PFSK-1 (cell line): ENCODE measurements around the gene NDC80.

Source experiments
- FOXP2 ChIP-seq: optimal IDR thresholded peaks from 2 replicates; pipeline ENCODE3; 2011; ENCODE audit warnings: borderline replicate concordance, control low read depth, inconsistent platforms; ENCODE audit not compliant: insufficient read depth; ENCODE audit errors: extremely low read length, extremely low read depth
- POLR2AphosphoS5 ChIP-seq: IDR thresholded peaks from 2 replicates; pipeline ENCODE4 v1.6.1; 2012; ENCODE audit warnings: low read depth, mild to moderate bottlenecking, control low read depth, low read length, moderate library complexity
- SIN3A ChIP-seq: IDR thresholded peaks from 2 replicates; pipeline ENCODE4 v1.6.1; 2012; ENCODE audit warnings: mild to moderate bottlenecking, low read length, moderate library complexity, borderline replicate concordance; ENCODE audit not compliant: insufficient read depth
- TAF1 ChIP-seq: IDR thresholded peaks from 2 replicates; pipeline ENCODE4 v1.6.1; 2012; ENCODE audit warnings: low read length, control low read depth, borderline replicate concordance; ENCODE audit not compliant: insufficient read depth
- TF ChIP-seq, protein P1 (sequence below), 2 experiments: IDR thresholded peaks; 2 replicates each; pipeline versions ENCODE4 v1.6.1 to v1.8.0; 2011 to 2012; ENCODE audit warnings: low read depth in 2 of 2, low read length in 2 of 2, control low read depth in 1 of 2, inconsistent platforms in 1 of 2, mild to moderate bottlenecking in 1 of 2, moderate library complexity in 1 of 2; ENCODE audit not compliant: insufficient read depth in 1 of 2

NDC80 gene

DNA sequence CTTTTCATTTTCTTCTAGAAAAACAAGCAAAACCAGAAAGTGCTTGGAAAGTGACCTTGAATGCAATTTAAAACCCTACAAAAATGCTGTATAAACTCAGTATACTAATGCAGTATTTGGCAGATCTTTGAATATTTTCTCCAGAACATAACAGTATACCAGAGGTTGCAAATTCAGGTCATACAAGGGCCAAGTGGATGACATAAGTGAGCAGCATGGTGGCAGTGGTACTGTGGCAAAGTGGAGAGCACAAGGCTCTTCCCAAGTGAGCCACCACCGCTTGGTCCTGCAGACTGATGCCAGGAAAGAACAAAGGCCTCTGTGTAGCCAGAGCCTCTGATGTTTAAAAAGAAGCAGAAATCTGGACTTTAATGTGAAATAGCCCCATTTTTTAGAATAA lies 33.1 kb upstream of the NDC80 start:
- TF ChIP-seq TAF1 (no peak), SIN3A (no peak), FOXP2 (no peak), POLR2AphosphoS5 (no peak)
- TF ChIP-seq, protein P1, sequence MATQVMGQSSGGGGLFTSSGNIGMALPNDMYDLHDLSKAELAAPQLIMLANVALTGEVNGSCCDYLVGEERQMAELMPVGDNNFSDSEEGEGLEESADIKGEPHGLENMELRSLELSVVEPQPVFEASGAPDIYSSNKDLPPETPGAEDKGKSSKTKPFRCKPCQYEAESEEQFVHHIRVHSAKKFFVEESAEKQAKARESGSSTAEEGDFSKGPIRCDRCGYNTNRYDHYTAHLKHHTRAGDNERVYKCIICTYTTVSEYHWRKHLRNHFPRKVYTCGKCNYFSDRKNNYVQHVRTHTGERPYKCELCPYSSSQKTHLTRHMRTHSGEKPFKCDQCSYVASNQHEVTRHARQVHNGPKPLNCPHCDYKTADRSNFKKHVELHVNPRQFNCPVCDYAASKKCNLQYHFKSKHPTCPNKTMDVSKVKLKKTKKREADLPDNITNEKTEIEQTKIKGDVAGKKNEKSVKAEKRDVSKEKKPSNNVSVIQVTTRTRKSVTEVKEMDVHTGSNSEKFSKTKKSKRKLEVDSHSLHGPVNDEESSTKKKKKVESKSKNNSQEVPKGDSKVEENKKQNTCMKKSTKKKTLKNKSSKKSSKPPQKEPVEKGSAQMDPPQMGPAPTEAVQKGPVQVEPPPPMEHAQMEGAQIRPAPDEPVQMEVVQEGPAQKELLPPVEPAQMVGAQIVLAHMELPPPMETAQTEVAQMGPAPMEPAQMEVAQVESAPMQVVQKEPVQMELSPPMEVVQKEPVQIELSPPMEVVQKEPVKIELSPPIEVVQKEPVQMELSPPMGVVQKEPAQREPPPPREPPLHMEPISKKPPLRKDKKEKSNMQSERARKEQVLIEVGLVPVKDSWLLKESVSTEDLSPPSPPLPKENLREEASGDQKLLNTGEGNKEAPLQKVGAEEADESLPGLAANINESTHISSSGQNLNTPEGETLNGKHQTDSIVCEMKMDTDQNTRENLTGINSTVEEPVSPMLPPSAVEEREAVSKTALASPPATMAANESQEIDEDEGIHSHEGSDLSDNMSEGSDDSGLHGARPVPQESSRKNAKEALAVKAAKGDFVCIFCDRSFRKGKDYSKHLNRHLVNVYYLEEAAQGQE (IDR thresholded peaks at IDR 0.05; ENCODE audit: insufficient read depth in 1 of 2, low read depth in 2 of 2, low read length in 2 of 2) = no peak

DNA sequence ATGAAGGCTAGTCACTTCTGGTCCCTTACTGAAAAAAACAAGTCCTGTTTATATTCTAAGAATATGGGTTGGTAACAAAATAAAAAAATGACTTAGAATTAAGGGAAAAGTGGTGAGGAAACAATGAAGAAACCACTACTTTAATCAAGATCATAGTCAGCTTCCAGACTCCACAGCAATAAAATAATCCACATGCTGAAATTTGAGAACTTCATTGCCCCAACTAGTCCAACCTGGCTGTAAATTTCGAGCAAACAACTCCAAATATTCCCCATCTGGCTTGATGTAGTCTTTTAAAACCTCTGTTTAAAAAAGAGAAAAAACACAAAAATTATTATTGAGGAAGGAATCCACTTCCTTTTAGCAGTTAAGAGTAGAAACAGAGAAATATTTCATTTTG lies 32.5 kb upstream of the NDC80 start:
- TF ChIP-seq FOXP2 = no peak
- TF ChIP-seq, protein P1 (IDR thresholded peaks at IDR 0.05; ENCODE audit: insufficient read depth in 1 of 2, low read depth in 2 of 2, low read length in 2 of 2) = no peak
- no peak for TF ChIP-seq SIN3A
- no peak for TF ChIP-seq TAF1
- TF ChIP-seq POLR2AphosphoS5 = no peak

DNA sequence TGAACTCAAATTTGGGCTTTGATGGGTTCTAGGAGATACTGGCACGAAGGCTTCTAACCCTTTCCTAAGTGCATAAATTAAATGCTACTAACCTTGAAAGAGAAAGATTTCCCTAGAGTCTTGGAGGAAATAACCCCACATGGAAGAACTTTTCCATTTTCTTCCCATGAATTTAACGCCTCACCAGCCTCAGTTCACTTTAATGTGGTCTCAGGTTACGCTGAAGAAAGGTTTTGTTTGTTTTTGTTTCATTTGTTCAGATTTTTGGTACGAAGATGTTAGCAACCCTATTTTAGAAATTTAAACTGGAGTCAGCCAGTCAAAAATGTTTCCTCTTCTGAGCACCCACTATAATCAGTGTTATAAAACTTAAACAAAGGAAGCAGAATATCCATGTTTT lies 30.8 kb upstream of the NDC80 start:
- TF ChIP-seq POLR2AphosphoS5 = no peak
- TF ChIP-seq FOXP2 = no peak
- no peak for TF ChIP-seq SIN3A
- TF ChIP-seq TAF1 = no peak
- TF ChIP-seq, protein P1 (IDR thresholded peaks at IDR 0.05; ENCODE audit: insufficient read depth in 1 of 2, low read depth in 2 of 2, low read length in 2 of 2) = no peak

DNA sequence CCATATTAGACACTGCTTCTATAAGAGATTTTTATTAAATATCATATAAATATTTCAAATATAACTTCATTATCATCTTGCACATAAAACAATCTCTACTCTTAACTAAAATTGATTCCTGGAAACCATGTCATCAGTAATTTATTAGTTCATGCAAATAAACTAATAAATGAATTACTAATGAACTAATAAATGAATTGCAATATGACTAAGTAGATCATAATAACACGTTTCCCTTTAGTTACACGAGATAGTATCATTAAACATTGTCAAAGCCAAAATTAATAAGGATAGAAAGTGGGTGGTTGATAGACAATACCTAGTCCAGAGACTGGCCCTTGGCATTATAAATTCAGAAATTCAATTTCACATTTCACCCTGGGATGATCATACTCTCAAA lies 26.2 kb upstream of the NDC80 start:
- TF ChIP-seq POLR2AphosphoS5 = no peak
- TF ChIP-seq, protein P1 (IDR thresholded peaks at IDR 0.05; ENCODE audit: insufficient read depth in 1 of 2, low read depth in 2 of 2, low read length in 2 of 2) = no peak
- TF ChIP-seq TAF1 = no peak
- no peak for TF ChIP-seq SIN3A
- TF ChIP-seq FOXP2 = no peak

DNA sequence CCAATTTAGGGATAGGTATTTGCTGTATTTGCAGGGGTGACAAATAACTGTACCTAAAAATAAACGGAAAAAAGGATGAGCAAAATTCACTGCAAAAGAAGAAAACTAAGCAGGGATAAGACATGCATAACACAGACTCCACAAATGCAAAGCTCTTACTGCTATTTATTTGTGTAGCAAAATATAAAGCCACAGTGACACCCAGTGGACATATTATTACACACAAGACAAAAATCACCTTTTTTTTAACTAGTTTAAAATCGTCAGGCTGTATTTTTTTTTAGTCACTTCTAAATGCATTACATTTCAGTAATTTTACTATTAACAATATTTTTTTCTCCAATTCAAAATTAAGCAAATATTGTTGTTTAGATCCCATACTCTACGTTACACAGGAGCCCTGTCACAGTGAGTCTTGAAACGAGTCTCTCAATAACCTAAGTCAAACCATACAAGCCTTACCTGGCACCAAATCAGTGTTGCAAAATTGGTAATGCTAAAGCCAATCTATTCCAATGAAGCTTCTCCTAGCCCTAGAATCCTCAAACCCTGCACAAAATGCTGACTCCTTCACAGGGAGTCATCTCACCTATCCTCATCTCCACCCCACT lies 23.8 kb upstream of the NDC80 start:
- TF ChIP-seq SIN3A = no peak
- no peak for TF ChIP-seq FOXP2
- no peak for TF ChIP-seq POLR2AphosphoS5
- TF ChIP-seq, protein P1 (IDR thresholded peaks at IDR 0.05; ENCODE audit: insufficient read depth in 1 of 2, low read depth in 2 of 2, low read length in 2 of 2) = no peak
- TF ChIP-seq TAF1 = no peak
